PC-3 (cell line): ENCODE results near the gene ZNF432.

ENCODE experiments used
- EZH2 ChIP-seq: fragments of 300-600 bp; sonication (generic); IDR thresholded peaks from one replicate; pipeline ENCODE4 v1.6.1; 2017; ENCODE audit warnings: antibody characterized with exemption, mild to moderate bottlenecking, low read length; ENCODE audit not compliant: unreplicated experiment
- TF ChIP-seq, protein P1 (sequence below): fragments of 300-600 bp; sonication (generic); conservative IDR thresholded peaks from 2 replicates; pipeline ENCODE4 v1.5.1; 2017; ENCODE audit warnings: antibody characterized with exemption, low read depth, mild to moderate bottlenecking, low read length

DNA sequence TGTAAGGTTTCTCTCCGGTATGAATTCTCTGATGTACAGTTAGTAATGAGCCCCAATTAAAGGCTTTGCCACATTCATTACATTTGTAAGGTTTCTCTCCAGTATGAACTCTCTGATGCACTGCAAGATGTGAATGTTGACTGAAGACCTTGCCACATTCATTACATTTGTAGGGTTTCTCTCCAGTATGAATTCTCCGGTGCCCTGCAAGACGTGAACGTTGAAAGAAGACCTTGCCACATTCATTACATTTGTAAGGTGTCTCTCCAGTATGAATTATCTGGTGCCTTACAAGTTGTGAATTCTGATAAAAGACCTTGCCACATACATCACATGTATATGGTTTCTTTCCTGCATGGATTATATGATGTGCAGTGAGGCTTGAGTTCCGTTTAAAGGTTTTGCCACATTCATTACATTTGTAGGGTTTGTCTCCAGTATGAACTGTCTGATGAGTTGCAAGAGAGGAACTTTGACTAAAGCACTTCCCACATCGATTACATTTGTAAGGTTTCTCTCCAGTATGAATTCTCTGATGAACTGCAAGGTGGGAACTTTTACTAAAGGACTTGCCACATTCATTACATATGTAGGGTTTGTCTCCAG lies 17.7 kb upstream of the ZNF432 start:
- TF ChIP-seq, protein P1, sequence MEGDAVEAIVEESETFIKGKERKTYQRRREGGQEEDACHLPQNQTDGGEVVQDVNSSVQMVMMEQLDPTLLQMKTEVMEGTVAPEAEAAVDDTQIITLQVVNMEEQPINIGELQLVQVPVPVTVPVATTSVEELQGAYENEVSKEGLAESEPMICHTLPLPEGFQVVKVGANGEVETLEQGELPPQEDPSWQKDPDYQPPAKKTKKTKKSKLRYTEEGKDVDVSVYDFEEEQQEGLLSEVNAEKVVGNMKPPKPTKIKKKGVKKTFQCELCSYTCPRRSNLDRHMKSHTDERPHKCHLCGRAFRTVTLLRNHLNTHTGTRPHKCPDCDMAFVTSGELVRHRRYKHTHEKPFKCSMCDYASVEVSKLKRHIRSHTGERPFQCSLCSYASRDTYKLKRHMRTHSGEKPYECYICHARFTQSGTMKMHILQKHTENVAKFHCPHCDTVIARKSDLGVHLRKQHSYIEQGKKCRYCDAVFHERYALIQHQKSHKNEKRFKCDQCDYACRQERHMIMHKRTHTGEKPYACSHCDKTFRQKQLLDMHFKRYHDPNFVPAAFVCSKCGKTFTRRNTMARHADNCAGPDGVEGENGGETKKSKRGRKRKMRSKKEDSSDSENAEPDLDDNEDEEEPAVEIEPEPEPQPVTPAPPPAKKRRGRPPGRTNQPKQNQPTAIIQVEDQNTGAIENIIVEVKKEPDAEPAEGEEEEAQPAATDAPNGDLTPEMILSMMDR, result no peak
- TF ChIP-seq EZH2, result no peak
